Activated T-helper 1 cell treated with anti-CD3 and anti-CD28 coated beads, Interleukin-12 subunit alpha, Interleukin-12 subunit beta, Interleukin-2, Interleukin-4 antibody, amounts not matched to agents 30 ng/mL and 10 ng/mL and 1 ng/mL, durations not matched to agents 14 hours and 24 hours and 36 hours (primary cell): ENCODE data around the gene ALG2. TPM values are rescaled to one million over a fixed set of nuclear protein-coding genes. Genes with fewer than 3 reads are reported as not detected.
"Not testable (repeated sequence)": the region's sequence is repeated elsewhere in the genome, so short reads cannot be mapped to it uniquely, and the experiment has no call there.

ENCODE experiments used
- DNase-seq: peaks from one replicate; pipeline ENCODE4 v3.0.0; 2021; ENCODE audit warnings: low spot score
- H3K27ac Mint-ChIP-seq: one replicate; pipeline ENCODE4 v1.8.0; 2021; ENCODE audit warnings: mild to moderate bottlenecking, mixed read lengths
- H3K27me3 Mint-ChIP-seq: one replicate; pipeline ENCODE4 v1.8.0; 2022; ENCODE audit warnings: mild to moderate bottlenecking, moderate library complexity, mixed read lengths; ENCODE audit not compliant: insufficient read depth
- H3K36me3 Mint-ChIP-seq: one replicate; pipeline ENCODE4 v1.8.0; 2021; ENCODE audit warnings: low read depth, mixed read lengths
- H3K4me1 Mint-ChIP-seq: one replicate; pipeline ENCODE4 v1.8.0; 2021; ENCODE audit warnings: low read depth, mixed read lengths
- H3K4me3 Mint-ChIP-seq: one replicate; pipeline ENCODE4 v1.8.0; 2021; ENCODE audit warnings: mild to moderate bottlenecking, moderate library complexity, mixed read lengths
- H3K9me3 Mint-ChIP-seq: one replicate; pipeline ENCODE4 v1.8.0; 2021; ENCODE audit warnings: mixed read lengths
- intact Hi-C: fragments of 100-400 bp; cut with micrococcal nuclease; formaldehyde crosslinking; loops from one replicate; pipeline ENCODE4 v1.15.1; 2024
- total RNA-seq: library from RNA; stranded (reverse); gene quantifications from 2 replicates; pipeline ENCODE4 v1.2.3, GENCODE V29; 2022

Gene ALG2
- total RNA-seq, 1 donor from 2014 or later = 39.7 TPM

- Mint-ChIP-seq H3K9me3 (no peaks in the 10 kb centered on the region), H3K4me1 (peaks cover 17% of the 10 kb centered on the region), H3K4me3 (no peak overlapping the region), H3K36me3 (no peaks in the 10 kb centered on the region), H3K27me3 (peaks cover 13% of the 10 kb centered on the region), H3K27ac (no peak overlapping the region)
- no peak for DNase-seq
- intact Hi-C loops = no loop called here
Measured at GRCh38 chr9:99199938-99200539, 21.7 kb downstream of the ALG2 start.

- Mint-ChIP-seq H3K4me3 (no peak overlapping the region), H3K9me3 (no peaks in the 10 kb centered on the region), H3K4me1 (peaks cover 25% of the 10 kb centered on the region), H3K36me3 (no peaks in the 10 kb centered on the region), H3K27me3 (peaks cover 17% of the 10 kb centered on the region), H3K27ac (no peak overlapping the region)
- intact Hi-C loops = no loop called here
- no peak for DNase-seq
Measured at GRCh38 chr9:99197987-99198386, 23.8 kb downstream of the ALG2 start.

- intact Hi-C loops = no loop called here
- H3K9me3 Mint-ChIP-seq = no peaks in the 10 kb centered on the region
- H3K4me1 Mint-ChIP-seq = peaks cover 27% of the 10 kb centered on the region
- H3K36me3 Mint-ChIP-seq = no peaks in the 10 kb centered on the region
- no peak overlapping the region for H3K4me3 Mint-ChIP-seq
- H3K27me3 Mint-ChIP-seq = peaks cover 23% of the 10 kb centered on the region
- H3K27ac Mint-ChIP-seq = no peak overlapping the region
- no peak for DNase-seq
Measured at GRCh38 chr9:99197124-99197630, 24.6 kb downstream of the ALG2 start.

- intact Hi-C loops, H3K9me3 Mint-ChIP-seq, H3K36me3 Mint-ChIP-seq, H3K27ac Mint-ChIP-seq, H3K4me3 Mint-ChIP-seq, DNase-seq: not testable (repeated sequence)
- peaks cover 27% of the 10 kb centered on the region for H3K4me1 Mint-ChIP-seq
- H3K27me3 Mint-ChIP-seq = peaks cover 22% of the 10 kb centered on the region
Measured at GRCh38 chr9:99196484-99196883, 25.3 kb downstream of the ALG2 start.

- Mint-ChIP-seq H3K9me3 (no peaks in the 10 kb centered on the region), H3K4me3 (no peak overlapping the region), H3K27ac (no peak overlapping the region), H3K27me3 (peaks cover 18% of the 10 kb centered on the region), H3K4me1 (peaks cover 34% of the 10 kb centered on the region), H3K36me3 (no peaks in the 10 kb centered on the region)
- intact Hi-C loops = no loop called here
- no peak for DNase-seq
Measured at GRCh38 chr9:99193466-99193821, 28.3 kb downstream of the ALG2 start.

- Mint-ChIP-seq H3K27me3 (peaks cover 21% of the 10 kb centered on the region), H3K4me3 (no peak overlapping the region), H3K27ac (no peak overlapping the region), H3K9me3 (no peaks in the 10 kb centered on the region), H3K4me1 (peaks cover 32% of the 10 kb centered on the region), H3K36me3 (no peaks in the 10 kb centered on the region)
- no peak for DNase-seq
- intact Hi-C loops = no loop called here
Measured at GRCh38 chr9:99192786-99193465, 28.8 kb downstream of the ALG2 start.

- Mint-ChIP-seq H3K4me1 (peaks cover 28% of the 10 kb centered on the region), H3K4me3 (no peak overlapping the region), H3K9me3 (no peaks in the 10 kb centered on the region), H3K27me3 (peaks cover 21% of the 10 kb centered on the region), H3K27ac (no peak overlapping the region), H3K36me3 (no peaks in the 10 kb centered on the region)
- DNase-seq = no peak
- intact Hi-C loops = no loop called here
Measured at GRCh38 chr9:99190597-99191283, 31.0 kb downstream of the ALG2 start.

- H3K4me1 Mint-ChIP-seq = peaks cover 27% of the 10 kb centered on the region
- no peak overlapping the region for H3K4me3 Mint-ChIP-seq
- intact Hi-C loops = no loop called here
- DNase-seq = no peak
- H3K9me3 Mint-ChIP-seq = no peaks in the 10 kb centered on the region
- no peaks in the 10 kb centered on the region for H3K36me3 Mint-ChIP-seq
- no peak overlapping the region for H3K27ac Mint-ChIP-seq
- H3K27me3 Mint-ChIP-seq = peaks cover 20% of the 10 kb centered on the region
Measured at GRCh38 chr9:99189887-99190596, 31.7 kb downstream of the ALG2 start.

- no peak overlapping the region for H3K27ac Mint-ChIP-seq
- H3K27me3 Mint-ChIP-seq = peaks cover 16% of the 10 kb centered on the region
- peaks cover 35% of the 10 kb centered on the region for H3K4me1 Mint-ChIP-seq
- no peak overlapping the region for H3K4me3 Mint-ChIP-seq
- H3K36me3 Mint-ChIP-seq = no peaks in the 10 kb centered on the region
- intact Hi-C loops = no loop called here
- no peak for DNase-seq
- no peaks in the 10 kb centered on the region for H3K9me3 Mint-ChIP-seq
Measured at GRCh38 chr9:99189186-99189585, 32.6 kb downstream of the ALG2 start.

GRCh38 chr9:99187311-99187710, 34.4 kb downstream of the ALG2 start:
- Mint-ChIP-seq H3K27me3 (peaks cover 5% of the 10 kb centered on the region), H3K36me3 (no peaks in the 10 kb centered on the region), H3K9me3 (no peaks in the 10 kb centered on the region), H3K27ac (no peak overlapping the region), H3K4me3 (no peak overlapping the region), H3K4me1 (peaks cover 42% of the 10 kb centered on the region)
- DNase-seq = no peak
- intact Hi-C loops = no loop called here

GRCh38 chr9:99185934-99186333, 35.8 kb downstream of the ALG2 start:
- intact Hi-C loops = no loop called here
- Mint-ChIP-seq H3K4me1 (peaks cover 52% of the 10 kb centered on the region), H3K27ac (no peak overlapping the region), H3K36me3 (no peaks in the 10 kb centered on the region), H3K9me3 (no peaks in the 10 kb centered on the region), H3K4me3 (no peak overlapping the region), H3K27me3 (peaks cover 5% of the 10 kb centered on the region)
- DNase-seq = no peak

- peaks cover 55% of the 10 kb centered on the region for H3K4me1 Mint-ChIP-seq
- no peak overlapping the region for H3K4me3 Mint-ChIP-seq
- H3K27ac Mint-ChIP-seq = no peak overlapping the region
Measured at GRCh38 chr9:99185348-99185632, 36.5 kb downstream of the ALG2 start.

More at GRCh38 chr9:99185348-99185632, 36.5 kb downstream of the ALG2 start:
- Mint-ChIP-seq H3K9me3 (no peaks in the 10 kb centered on the region), H3K27me3 (peaks cover 5% of the 10 kb centered on the region), H3K36me3 (no peaks in the 10 kb centered on the region)
- intact Hi-C loops = no loop called here
- DNase-seq = no peak
